ENCODE data around the gene CRLF1.
A peak's percentile ranks its signal among the peaks of the same experiment; 100 is the strongest.

The CRLF1 gene

GRCh38 chr19:18618236-18618635 lies 11.6 kb upstream of the CRLF1 start:
- peaks cover 6% of the 10 kb centered on the region for H3K4me1 Mint-ChIP-seq (ENCODE audit: low read depth)
- no peak overlapping the region for H3K27ac Mint-ChIP-seq
- no peaks in the 10 kb centered on the region for H3K36me3 Mint-ChIP-seq
- H3K27me3 Mint-ChIP-seq: peaks cover 14% of the 10 kb centered on the region
- H3K9me3 Mint-ChIP-seq (ENCODE audit: low read depth): no peaks in the 10 kb centered on the region
- no peak overlapping the region for H3K4me3 Mint-ChIP-seq

DNA sequence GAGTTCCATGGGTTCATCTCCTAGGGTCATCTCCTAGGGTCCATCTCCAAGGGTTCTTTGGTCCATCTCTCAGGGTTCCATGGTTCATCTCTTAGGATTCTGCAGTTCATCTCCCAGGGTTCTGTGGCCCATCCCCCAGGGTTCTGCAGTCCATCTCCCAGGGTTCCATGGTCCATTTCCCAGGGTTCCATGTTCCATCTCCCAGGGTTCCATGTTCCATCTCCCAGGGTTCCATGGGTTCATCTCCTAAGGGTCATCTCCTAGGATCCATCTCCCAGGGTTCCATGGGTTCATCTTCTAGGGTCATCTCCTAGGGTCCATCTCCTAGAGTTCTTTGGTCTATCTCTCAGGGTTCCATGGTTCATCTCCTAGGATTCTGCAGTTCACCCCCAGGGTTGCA lies 11.0 kb upstream of the CRLF1 start:
- H3K9me3 Mint-ChIP-seq (ENCODE audit: low read depth): no peaks in the 10 kb centered on the region
- no peak overlapping the region for H3K27ac Mint-ChIP-seq
- H3K4me3 Mint-ChIP-seq: no peak overlapping the region
- H3K27me3 Mint-ChIP-seq: peaks cover 14% of the 10 kb centered on the region
- no peaks in the 10 kb centered on the region for H3K36me3 Mint-ChIP-seq
- H3K4me1 Mint-ChIP-seq (ENCODE audit: low read depth): peaks cover 7% of the 10 kb centered on the region

DNA sequence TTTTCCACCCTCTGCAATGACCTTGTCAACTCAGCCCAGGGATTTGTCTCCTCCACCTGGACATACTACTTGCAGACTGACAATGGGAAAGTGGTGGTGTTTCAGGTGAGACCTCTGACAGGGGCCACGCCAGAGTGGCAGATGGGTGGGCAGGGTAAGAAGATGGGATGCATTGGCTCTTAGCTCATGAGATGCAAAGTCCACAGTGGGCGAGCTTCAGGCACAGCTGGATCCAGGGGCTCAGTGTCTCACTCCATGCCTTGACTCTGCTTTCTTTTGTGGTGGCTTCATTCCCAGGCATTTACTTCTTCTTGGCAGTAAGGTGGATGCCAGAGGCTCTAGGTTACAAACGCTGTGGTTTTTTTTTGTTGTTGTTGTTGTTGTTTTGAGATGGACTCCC lies 9.4 kb upstream of the CRLF1 start:
- no peak overlapping the region for H3K27ac Mint-ChIP-seq
- peaks cover 20% of the 10 kb centered on the region for H3K27me3 Mint-ChIP-seq

DNA sequence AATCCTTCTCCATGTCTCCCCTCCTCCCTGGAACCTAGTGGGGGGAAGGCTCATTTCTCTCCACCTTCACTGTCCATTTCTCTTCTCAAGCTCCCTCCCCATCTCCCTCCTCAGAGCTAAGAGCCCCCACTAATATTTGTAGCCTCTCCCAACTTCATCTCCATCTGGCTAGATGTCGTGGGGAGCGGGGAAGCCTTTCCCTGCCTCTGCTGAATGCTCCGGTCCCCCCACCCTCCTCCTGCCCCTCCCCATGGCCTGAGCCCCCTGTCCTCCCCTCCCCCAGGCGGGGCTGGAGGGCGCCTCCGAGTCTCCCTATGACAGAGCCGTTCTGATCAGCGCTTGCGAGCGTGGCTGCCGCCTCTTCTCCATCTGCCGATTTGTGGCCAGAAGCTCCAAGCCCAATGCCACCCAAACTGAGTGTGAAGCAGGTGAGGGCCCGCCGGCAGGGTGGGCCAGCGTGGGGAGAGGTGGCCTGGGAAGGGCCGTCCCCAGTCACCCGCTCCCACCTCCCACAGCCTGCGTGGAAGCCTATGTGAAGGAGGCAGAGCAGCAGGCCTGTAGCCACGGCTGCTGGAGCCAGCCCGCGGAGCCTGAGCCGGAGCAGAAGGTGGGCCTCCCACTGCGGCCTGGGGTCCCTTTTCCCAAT lies 7.1 kb upstream of the CRLF1 start:
- H3K4me1 Mint-ChIP-seq (ENCODE audit: low read depth): peaks cover 24% of the 10 kb centered on the region
- H3K4me3 Mint-ChIP-seq: peak overlapping the region; percentile 75
- peaks cover 31% of the 10 kb centered on the region for H3K27me3 Mint-ChIP-seq
- H3K36me3 Mint-ChIP-seq: no peaks in the 10 kb centered on the region
- H3K27ac Mint-ChIP-seq: no peak overlapping the region
- no peaks in the 10 kb centered on the region for H3K9me3 Mint-ChIP-seq (ENCODE audit: low read depth)

More for the DNA sequence above, 9.4 kb upstream of the CRLF1 start:
- Mint-ChIP-seq H3K9me3 (ENCODE audit: low read depth) (no peaks in the 10 kb centered on the region), H3K4me3 (no peak overlapping the region), H3K4me1 (ENCODE audit: low read depth) (peaks cover 18% of the 10 kb centered on the region), H3K36me3 (no peaks in the 10 kb centered on the region)

DNA sequence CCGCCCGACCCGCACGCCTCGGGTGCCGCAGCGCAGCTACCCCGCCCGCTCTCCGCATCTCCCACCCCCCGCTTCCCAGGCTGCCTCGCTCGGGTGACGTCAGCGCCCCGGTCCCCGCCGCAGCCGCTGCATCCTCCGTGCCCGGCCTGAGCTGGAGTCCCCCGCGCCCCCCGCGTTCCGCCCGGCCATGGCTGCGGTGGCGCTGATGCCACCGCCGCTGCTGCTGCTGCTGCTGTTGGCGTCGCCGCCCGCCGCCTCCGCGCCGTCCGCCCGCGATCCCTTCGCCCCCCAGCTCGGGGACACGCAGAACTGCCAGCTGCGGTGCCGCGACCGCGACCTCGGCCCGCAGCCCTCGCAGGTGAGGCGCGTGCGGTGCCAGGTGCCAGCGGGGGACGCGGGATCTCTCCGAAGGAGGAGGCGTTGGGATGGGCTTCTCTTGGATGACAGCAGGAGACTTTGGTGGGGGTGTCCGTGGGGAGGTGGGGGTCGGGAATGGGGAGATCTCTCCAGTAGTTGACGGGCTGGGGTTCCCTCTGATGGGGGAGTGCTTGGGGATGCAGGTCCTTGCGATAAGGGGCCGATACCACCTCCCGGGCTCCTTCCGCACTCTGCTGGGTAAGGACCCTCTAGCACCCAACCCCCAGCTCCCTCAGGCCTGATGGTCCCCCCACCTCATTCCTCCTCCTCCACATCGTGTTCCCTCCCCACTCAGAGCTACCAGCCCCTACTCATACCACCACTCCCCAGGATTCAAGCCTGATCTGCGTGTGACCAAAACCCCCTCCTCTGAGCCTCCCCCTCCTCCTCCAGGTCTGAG lies 6.4 kb upstream of the CRLF1 start, which contains the start of gene TMEM59L:
TSS of gene TMEM59L (plus strand) at position 99 of the 817 bp plus-strand sequence. CDS start at position 188, 89 bp downstream.
- Mint-ChIP-seq H3K4me3 (peak within 1 kb of the TSS; percentile 82), H3K27ac (no peak within 1 kb of the TSS), H3K4me1 (ENCODE audit: low read depth) (peaks cover 27% of the 10 kb centered on the region), H3K36me3 (no peaks in the 10 kb centered on the region), H3K9me3 (ENCODE audit: low read depth) (no peaks in the 10 kb centered on the region), H3K27me3 (peaks cover 33% of the 10 kb centered on the region)

- no peaks in the 10 kb centered on the region for H3K36me3 Mint-ChIP-seq
- H3K4me3 Mint-ChIP-seq: peak overlapping the region; percentile 82
- H3K27me3 Mint-ChIP-seq: peaks cover 29% of the 10 kb centered on the region
- H3K4me1 Mint-ChIP-seq (ENCODE audit: low read depth): peaks cover 27% of the 10 kb centered on the region
- no peak overlapping the region for H3K27ac Mint-ChIP-seq
- no peaks in the 10 kb centered on the region for H3K9me3 Mint-ChIP-seq (ENCODE audit: low read depth)
Measured at GRCh38 chr19:18612051-18612771, 5.6 kb upstream of the CRLF1 start.

DNA sequence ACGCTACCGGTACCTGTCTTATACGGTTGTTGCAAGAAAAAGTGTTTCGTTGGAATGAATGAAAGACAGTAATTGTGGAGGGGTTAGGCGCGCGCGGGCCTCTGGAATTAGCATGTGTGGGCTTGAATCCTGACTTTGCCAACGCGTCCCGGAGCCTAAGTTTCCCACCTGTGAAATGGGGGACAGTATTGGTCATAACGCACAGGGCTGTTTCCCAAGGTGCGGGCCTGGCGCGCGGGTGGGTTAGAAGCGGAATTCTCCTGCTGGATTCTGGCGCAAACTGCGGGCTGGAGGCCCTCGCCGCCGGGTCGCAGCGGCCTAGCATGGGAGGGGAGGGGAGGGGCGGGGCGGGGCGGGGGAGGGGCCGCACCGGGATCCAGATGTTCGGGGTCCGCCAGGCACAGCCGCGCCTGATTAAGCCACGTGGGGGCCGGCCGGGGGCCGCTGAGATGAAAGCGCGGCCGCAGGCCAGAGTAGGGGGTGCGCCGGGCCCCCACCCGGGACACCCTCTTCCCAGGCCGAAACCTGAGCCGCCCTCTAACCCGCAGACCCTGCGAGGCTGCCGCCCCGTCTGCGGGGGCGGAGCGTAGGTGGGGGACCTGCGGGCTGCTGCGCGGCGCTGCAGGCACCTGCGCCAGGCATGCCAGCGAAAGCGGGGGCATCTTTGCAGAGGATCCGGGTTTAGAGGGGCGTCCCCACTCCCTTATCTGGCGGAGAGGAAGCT lies 4.9 kb upstream of the CRLF1 start:
- no peaks in the 10 kb centered on the region for H3K36me3 Mint-ChIP-seq
- H3K27ac Mint-ChIP-seq: no peak overlapping the region
- no peaks in the 10 kb centered on the region for H3K9me3 Mint-ChIP-seq (ENCODE audit: low read depth)
- peak overlapping the region; percentile 82 for H3K4me3 Mint-ChIP-seq
- H3K4me1 Mint-ChIP-seq (ENCODE audit: low read depth): peaks cover 27% of the 10 kb centered on the region
- peaks cover 29% of the 10 kb centered on the region for H3K27me3 Mint-ChIP-seq

DNA sequence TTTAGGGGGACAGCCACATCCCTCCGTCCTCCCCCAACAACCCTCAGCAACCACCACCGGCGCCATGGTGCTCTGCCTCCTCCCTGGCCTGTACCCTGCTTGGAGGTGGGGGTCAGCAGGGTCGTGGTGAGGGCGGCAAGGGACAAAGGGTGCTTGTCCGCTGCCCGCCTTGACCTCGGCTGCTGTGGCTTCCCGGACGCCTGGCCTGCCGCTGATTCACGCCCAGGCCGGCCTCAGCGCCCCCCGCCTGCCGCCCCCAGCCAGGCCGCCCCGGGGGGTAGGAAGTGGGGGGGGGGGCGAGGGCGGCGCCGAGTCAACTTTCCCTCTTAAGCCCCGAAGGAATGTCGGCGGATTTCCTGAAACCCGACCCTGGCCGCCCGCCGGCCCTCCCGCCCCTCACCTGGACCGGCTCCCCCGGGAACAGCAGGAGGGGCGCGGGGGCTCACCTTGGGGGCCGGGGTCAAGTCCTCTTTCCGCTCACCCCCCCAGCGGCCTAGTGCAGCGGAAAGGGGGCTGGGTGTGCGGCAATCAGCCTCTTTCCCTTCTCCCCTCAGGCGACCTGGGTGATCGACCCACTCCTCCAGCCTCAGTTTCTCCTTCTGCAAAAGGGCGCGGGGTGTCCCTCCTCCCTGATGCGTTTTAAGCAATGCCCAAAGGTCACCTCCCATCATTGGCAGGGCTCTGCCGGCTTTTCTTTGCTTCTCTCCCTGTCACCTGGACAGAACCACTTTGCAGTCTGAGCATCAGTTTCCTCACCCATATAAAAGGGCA lies 4.1 kb upstream of the CRLF1 start:
- Mint-ChIP-seq H3K4me1 (ENCODE audit: low read depth) (peaks cover 27% of the 10 kb centered on the region), H3K36me3 (no peaks in the 10 kb centered on the region), H3K9me3 (ENCODE audit: low read depth) (no peaks in the 10 kb centered on the region), H3K4me3 (peak overlapping the region; percentile 79), H3K27ac (no peak overlapping the region), H3K27me3 (peaks cover 29% of the 10 kb centered on the region)

DNA sequence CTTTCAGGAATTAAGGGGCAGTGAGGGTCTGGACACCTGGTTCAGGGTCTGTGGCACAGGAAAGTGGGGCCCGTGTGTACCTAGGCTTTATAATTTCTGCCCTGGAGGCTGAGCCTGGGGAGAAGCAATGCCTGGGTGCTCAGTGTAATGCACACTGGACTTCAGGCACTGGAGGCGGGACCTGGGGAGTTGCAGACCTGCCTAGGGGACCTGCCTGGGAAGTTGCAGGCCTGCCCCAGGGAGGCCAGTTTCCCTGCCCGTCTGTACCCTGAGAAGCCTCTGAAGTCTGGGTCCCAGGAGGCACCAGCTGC lies 3.6 kb upstream of the CRLF1 start:
- H3K4me3 Mint-ChIP-seq: no peak overlapping the region
- H3K27ac Mint-ChIP-seq: no peak overlapping the region
- H3K27me3 Mint-ChIP-seq: peaks cover 31% of the 10 kb centered on the region
- H3K4me1 Mint-ChIP-seq (ENCODE audit: low read depth): peaks cover 31% of the 10 kb centered on the region
- no peaks in the 10 kb centered on the region for H3K36me3 Mint-ChIP-seq
- no peaks in the 10 kb centered on the region for H3K9me3 Mint-ChIP-seq (ENCODE audit: low read depth)

- no peaks in the 10 kb centered on the region for H3K9me3 Mint-ChIP-seq (ENCODE audit: low read depth)
- H3K27me3 Mint-ChIP-seq: peaks cover 29% of the 10 kb centered on the region
- no peaks in the 10 kb centered on the region for H3K36me3 Mint-ChIP-seq
- H3K4me3 Mint-ChIP-seq: no peak overlapping the region
- H3K27ac Mint-ChIP-seq: no peak overlapping the region
- H3K4me1 Mint-ChIP-seq (ENCODE audit: low read depth): peaks cover 31% of the 10 kb centered on the region
Measured at GRCh38 chr19:18609717-18610051, 3.1 kb upstream of the CRLF1 start.

GRCh38 chr19:18608805-18609716 lies 2.5 kb upstream of the CRLF1 start:
- Mint-ChIP-seq H3K9me3 (ENCODE audit: low read depth) (no peaks in the 10 kb centered on the region), H3K36me3 (no peaks in the 10 kb centered on the region), H3K4me3 (peak overlapping the region; percentile 51), H3K27me3 (peaks cover 26% of the 10 kb centered on the region), H3K27ac (no peak overlapping the region), H3K4me1 (ENCODE audit: low read depth) (peaks cover 28% of the 10 kb centered on the region)

DNA sequence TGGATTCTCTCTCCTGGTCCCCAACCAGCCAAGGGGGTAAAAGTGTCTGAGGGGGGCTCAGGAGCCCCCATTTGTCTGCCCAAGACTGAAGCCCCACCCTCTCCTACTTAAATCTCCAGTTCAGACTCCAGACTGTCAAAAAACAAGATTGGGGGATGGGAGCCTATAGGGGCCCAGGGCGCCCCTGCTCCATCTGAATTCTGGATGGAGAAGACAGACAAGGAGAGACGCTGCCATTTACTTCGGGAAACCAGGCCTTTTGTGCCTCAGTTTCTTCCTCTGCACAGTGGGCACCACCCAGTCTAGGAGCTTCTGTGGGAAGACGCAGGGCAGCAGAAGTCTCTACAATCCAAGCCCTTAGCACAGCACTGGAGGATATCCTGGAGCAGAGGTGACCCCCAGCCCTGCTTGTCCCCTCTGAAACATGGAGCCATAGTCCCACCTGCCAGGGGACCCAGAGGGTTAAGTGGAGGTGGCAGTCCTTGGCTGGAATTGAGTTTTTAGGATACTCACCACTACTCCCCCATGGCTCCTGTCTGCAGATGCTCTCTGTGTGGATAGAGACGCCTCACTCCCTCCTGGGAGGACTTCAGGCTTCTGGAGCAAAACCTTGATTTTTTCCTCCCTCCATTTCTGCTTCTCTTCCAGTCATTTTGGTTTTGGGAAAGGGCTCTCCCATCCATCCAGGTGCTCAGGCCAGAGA lies 1.7 kb upstream of the CRLF1 start:
- peak overlapping the region; percentile 51 for H3K4me3 Mint-ChIP-seq
- no peak overlapping the region for H3K27ac Mint-ChIP-seq
- H3K9me3 Mint-ChIP-seq (ENCODE audit: low read depth): no peaks in the 10 kb centered on the region
- H3K4me1 Mint-ChIP-seq (ENCODE audit: low read depth): peaks cover 26% of the 10 kb centered on the region
- H3K36me3 Mint-ChIP-seq: no peaks in the 10 kb centered on the region
- H3K27me3 Mint-ChIP-seq: peaks cover 24% of the 10 kb centered on the region

Measured in activated naive CD8-positive, alpha-beta T cell (primary cell).